ENCODE measurements around the gene LUZP4.

LUZP4 gene

DNA sequence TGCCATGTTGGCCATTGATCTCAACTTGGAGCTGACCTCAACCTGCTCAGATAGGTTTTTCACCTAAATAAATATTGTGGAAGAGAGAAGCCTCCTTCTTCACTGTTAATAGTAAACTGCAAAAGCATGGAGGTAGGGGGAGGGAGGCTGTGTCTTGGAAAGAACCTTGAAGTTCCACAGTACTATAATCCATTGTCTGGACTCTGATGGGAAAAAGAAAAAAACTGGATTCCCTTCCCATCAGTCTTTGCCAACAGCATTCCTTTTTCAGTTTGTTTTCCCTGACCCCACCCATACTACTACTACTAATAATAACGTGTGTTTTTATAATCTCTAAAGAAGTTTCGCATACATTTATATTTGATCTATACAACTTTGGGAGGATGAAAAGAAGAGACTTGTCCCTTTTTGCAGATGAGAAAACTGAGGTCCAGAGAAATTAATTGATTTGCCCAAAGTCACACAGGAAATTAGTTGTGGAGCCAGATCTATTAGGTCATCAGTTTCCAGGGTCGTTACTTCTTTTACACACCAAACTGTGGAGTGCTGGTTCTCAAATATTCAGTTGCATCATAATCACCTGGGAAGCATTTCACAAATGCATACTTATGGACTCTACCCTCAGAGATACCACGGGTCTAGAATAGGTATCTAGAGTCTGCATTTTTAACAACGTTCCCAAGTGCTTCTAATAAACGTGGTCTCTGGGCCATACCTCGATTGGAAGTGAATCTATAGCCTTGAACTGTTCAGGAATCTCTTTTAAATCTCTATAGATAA lies 59.1 kb downstream of the LUZP4 start:
- no peak for DNase-seq (ENCODE audit: low read depth)
- no peak overlapping the region for H3K4me3 ChIP-seq (ENCODE audit: low read length)
- TF ChIP-seq, protein P1, sequence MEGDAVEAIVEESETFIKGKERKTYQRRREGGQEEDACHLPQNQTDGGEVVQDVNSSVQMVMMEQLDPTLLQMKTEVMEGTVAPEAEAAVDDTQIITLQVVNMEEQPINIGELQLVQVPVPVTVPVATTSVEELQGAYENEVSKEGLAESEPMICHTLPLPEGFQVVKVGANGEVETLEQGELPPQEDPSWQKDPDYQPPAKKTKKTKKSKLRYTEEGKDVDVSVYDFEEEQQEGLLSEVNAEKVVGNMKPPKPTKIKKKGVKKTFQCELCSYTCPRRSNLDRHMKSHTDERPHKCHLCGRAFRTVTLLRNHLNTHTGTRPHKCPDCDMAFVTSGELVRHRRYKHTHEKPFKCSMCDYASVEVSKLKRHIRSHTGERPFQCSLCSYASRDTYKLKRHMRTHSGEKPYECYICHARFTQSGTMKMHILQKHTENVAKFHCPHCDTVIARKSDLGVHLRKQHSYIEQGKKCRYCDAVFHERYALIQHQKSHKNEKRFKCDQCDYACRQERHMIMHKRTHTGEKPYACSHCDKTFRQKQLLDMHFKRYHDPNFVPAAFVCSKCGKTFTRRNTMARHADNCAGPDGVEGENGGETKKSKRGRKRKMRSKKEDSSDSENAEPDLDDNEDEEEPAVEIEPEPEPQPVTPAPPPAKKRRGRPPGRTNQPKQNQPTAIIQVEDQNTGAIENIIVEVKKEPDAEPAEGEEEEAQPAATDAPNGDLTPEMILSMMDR (conservative IDR thresholded peaks at IDR 0.05; ENCODE audit: low read depth, low read length), result no peak

DNA sequence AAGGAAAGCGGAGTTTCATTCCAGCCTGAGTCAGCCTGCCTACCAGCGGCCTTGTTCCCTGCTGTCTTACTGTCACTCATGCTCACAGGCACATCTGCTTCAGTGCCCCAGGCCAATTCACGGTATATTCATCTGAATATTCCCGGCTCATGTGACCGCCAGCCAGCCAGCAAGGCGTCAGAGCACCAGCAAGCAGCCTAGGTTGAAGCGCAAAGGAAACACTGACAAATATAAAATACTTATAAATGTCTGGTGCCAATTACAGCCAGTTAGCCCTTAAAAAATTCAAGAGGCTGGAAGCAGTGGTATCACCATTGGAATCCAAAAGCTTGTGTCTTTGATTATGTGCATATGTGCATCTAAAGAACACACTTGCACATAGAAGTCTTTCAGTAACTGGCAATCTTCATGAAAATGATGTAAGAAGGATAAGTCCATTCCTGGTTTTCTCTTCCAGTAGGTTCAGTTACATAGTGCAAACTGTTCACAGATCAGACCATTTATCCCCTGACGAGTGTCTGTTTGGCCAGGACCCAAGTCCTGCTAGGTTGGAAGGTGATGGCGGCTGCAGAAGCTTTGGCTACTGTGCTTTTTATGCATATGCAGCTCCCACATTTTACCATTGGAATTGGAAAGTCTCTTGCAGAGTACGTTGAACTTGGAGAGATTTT lies 61.3 kb downstream of the LUZP4 start:
- no peak for DNase-seq (ENCODE audit: low read depth)
- no peak overlapping the region for H3K4me3 ChIP-seq (ENCODE audit: low read length)
- TF ChIP-seq, protein P1 (conservative IDR thresholded peaks at IDR 0.05; ENCODE audit: low read depth, low read length), result no peak

DNA sequence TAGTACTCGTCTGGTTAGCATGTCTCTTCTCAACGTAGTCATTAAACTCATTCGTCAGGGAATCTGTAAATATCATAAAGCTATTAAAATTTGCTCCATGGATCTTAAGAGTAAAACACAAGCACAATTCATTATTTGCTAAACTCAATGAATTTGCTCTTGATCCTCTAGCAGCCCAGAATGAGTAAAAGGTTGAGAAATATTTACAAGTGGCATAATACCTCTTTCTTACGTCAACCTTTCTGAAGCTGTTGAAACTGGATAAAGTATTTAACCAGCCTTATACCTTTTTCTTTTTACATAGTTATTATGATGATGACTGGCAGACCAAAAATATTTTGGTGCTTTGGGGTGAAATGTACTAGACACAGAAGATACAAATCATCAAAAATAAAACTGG lies 66.9 kb downstream of the LUZP4 start:
- TF ChIP-seq, protein P1 (conservative IDR thresholded peaks at IDR 0.05; ENCODE audit: low read depth, low read length), result no peak
- no peak overlapping the region for H3K4me3 ChIP-seq (ENCODE audit: low read length)
- no peak for DNase-seq (ENCODE audit: low read depth)

All from retinal pigment epithelial cell (primary cell).